HG02610 (cell line): ENCODE results near the gene TOR1A.
A peak's percentile ranks its signal among the peaks of the same experiment; 100 is the strongest.
"Not testable (repeated sequence)": the region's sequence is repeated elsewhere in the genome, so short reads cannot be mapped to it uniquely, and the experiment has no call there.

Experiments used
- ATAC-seq: cut with Tn5 transposase; IDR thresholded peaks from one replicate; pipeline ENCODE4 v1.9.1; 2021; ENCODE audit warnings: mild to moderate bottlenecking, moderate library complexity; ENCODE audit not compliant: unreplicated experiment

TOR1A gene

GRCh38 chr9:129822898-129823541 lies 916 bp downstream of the TOR1A start:
- no peak for ATAC-seq

GRCh38 chr9:129816501-129817435 lies 7.2 kb downstream of the TOR1A start:
- ATAC-seq: no peak

GRCh38 chr9:129815278-129815677 lies 8.7 kb downstream of the TOR1A start:
- no peak for ATAC-seq

GRCh38 chr9:129814432-129815223 lies 9.3 kb downstream of the TOR1A start:
- no peak for ATAC-seq

DNA sequence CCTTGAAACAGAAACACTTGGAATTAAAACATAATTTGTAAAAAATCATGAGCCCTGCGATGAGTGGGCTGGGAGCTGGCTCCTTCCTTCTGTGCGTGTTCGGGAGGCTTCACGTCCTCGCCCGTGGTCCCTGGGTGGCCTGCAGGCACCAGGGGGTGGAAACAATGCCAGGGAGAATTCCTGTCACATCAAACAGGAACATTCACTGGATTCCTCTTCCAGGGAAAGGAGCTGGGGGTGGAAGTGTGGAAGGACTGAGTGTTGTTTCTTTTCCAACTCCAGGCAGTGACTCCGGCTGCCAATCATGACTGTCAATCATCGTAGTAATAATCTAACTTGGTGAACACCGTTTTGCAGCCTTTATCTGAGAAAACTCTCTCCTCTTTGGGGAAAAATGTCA lies 10.3 kb downstream of the TOR1A start:
- no peak for ATAC-seq

GRCh38 chr9:129812385-129812784 lies 11.6 kb downstream of the TOR1A start:
- no peak for ATAC-seq

DNA sequence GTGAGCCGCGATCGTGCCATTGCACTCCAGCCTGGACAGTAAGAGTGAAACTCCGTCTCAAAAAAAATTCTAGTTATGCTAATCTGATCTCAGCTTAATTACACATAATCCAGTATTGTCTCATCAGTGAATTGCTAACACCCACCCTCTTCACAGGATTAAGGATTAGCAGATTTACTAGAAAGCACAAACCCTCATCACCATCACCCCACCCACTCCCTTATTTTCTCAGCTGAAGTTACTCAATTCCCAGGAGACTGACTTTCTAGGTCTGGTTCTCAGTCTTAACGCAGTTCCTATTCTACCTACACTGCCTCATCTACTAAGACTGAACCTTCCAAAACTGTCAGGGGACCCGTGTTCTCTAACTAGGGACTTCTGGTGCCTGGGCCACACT lies 12.0 kb downstream of the TOR1A start:
- ATAC-seq: no peak

DNA sequence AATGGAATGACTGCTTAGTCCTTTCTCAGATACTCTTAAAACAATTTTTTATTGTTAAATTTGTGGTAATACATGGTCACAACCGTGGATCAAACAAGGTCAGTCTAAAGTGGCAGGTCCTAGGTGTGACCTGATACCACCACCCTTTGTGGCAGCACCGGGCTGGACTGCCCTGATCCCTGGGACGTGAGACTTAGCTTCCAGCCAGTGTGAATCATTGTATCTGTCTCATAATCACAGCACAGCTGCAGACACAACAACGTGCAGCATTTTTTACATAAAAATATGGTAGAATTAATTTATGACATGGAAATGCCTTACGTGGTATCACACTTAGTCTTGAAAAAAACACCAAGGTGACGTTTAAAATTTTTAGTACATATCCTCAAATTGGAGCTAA lies 13.1 kb downstream of the TOR1A start:
- no peak for ATAC-seq

- ATAC-seq: no peak
Observed at GRCh38 chr9:129810116-129810515, 13.8 kb downstream of the TOR1A start.

- no peak for ATAC-seq
Observed at GRCh38 chr9:129809346-129809745, 14.6 kb downstream of the TOR1A start.

DNA sequence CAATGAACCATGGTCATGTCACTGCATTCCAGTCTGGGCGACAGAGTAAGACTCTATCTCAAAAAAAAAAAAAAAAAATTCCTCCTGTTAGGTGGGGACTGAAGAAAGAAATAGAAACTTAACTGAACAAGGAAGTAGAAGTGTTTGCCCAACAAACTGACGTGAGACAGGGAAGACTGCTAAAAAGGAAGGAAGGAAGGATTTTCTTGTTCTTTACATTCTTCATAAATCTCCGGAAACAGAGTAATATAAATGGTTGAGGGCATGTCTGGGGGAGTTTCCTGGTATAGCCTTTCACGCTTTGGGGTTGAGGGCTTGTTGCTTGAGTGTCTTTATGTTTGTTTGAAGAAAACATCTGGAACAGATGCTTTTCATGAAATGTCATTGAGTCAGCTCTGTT lies 17.9 kb downstream of the TOR1A start:
- ATAC-seq: no peak

- ATAC-seq: no peak
Observed at GRCh38 chr9:129803676-129804060, 20.3 kb downstream of the TOR1A start.

DNA sequence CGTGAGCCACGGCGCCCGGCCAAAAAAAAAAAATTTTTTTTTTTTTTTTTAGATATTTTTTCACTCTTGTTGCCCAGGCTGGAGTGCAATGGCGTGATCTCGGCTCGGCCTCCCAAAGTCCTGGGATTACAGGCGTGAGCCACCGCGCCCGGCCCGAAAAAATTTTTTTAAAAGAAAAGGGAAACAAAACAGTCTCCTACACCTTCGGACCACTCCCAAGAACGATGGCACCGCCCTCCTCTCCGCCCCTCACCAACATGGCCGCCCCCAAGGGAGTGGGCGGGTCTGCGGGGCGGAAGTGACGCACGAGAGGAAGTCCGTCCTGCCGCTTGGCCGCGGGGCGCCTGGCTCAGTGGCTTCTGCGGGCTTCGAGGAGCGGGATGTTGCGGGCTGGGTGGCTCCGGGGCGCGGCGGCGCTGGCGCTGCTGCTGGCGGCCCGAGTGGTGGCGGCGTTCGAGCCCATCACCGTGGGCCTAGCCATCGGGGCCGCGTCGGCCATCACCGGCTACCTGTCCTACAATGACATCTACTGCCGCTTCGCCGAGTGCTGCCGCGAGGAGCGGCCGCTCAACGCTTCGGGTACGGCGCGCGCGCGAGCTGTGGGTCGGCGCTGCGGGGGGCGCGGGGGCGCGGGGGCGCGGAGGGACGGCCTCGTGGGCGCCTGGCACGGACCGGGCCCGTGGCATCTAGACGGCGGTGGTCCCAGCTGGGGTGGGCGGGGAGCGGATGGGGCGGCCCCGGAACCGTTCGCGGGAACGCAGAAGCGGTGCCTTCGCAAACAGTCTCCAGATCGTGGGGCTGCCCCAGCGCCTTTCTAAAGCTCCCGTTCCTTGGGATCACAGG lies 20.9 kb downstream of the TOR1A start, which contains the start of gene TOR1B:
TOR1B (plus strand) TSS at position 352 of the 843 bp plus-strand sequence; CDS start at position 381, 29 bp downstream.
- peak; percentile 82 for ATAC-seq

GRCh38 chr9:129801504-129801903 lies 22.4 kb downstream of the TOR1A start:
- no peak for ATAC-seq

DNA sequence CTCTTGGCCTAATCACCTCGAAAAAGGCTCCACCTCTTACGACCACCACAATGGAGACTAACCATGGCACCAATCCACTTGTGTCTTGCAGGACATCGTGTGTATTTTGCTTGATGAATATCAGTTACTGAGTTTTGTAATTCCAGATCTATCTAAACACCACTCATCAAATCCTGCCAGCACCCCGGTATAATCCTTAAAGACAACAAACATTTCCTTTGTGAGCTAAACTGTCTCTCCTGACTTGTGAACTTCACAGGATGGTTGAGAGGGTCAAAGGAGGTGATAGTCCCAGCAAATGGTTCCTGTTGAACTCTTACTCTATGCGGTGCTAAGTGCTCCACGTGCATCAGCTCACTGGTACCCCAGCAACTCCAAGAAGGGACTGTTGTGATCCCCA lies 25.0 kb downstream of the TOR1A start:
- ATAC-seq: no peak

- not testable (repeated sequence) for ATAC-seq
Observed at GRCh38 chr9:129796029-129796428, 27.9 kb downstream of the TOR1A start.

DNA sequence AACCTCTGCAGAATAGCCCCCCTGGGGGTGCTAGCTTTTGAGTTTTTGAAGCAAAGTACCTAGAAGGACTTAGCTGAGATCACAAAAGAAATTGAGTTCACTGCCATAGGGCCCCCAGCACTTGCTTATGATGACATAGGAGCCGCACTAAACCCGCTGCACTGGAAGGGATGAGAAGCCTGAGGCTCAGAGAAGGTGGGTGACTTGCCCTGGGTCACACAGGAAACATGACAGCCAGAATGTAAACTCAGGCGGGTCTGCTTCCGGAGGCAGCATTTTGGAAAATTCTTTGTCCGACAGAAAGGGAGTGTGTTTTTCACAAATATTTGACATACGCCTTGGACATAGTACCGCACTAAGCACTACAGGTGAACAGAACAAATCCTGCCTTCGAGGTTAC lies 29.4 kb downstream of the TOR1A start:
- ATAC-seq: no peak

DNA sequence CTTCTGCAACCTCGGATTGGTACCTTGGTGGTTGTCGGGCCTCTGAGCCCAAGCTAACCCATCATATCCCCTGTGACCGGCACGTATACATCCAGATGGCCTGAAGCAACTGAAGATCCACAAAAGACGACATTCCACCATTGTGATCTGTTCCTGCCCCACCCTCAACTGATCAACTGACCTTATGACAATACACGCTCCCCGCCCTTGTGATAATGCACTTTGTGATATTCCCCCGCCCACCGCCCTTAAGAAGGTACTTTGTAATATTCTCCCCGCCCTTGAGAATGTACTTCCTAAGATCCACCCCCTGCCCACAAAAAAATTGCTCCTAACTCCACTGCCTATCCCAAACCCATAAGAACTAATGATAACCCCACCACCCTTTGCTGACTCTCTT lies 37.5 kb downstream of the TOR1A start:
- no peak for ATAC-seq

DNA sequence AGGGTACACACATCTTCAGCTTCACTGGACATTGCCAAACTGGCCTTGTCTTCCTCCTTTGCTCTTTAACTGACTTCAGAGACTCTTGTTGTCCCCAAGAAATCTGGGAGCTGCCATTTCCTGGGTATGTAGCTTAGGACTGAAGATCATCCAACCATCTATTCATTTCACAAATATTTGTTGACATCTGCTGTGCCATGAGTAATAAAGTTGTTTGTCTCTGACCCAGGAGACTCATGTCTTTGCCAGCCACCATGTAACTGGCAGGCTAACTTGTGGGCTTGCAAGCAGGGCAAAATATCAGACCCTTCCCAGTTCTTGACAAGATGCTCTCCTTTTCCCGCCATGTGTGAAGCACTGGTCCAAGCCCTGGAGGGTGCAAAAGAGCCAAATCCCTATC lies 38.1 kb downstream of the TOR1A start:
- ATAC-seq: no peak

DNA sequence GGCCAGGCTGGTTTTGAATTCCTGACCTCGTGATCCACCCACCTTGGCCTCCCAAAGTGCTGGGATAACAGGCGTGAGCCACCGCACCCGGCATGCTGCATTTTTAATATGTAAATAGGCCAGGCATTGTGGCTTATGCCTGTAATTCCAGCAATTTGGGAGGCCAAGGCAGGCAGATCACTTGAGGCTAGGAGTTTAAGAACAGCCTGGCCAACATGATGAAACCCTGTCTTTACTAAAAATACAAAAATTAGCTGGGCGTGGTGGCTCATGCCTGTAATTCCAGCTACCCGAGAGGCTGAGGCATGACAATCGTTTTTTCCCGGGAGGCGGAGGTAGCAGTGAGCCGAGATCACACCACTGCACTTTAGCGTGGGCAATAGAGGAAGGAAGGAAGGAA lies 39.0 kb downstream of the TOR1A start:
- not testable (repeated sequence) for ATAC-seq
